ENCODE measurements around the gene DAPK2. TPM values are rescaled to one million over a fixed set of nuclear protein-coding genes. Genes with fewer than 3 reads are reported as not detected.

The DAPK2 gene
- total RNA-seq, 1 experiment from 2014 or later, result 1.4 TPM

DNA sequence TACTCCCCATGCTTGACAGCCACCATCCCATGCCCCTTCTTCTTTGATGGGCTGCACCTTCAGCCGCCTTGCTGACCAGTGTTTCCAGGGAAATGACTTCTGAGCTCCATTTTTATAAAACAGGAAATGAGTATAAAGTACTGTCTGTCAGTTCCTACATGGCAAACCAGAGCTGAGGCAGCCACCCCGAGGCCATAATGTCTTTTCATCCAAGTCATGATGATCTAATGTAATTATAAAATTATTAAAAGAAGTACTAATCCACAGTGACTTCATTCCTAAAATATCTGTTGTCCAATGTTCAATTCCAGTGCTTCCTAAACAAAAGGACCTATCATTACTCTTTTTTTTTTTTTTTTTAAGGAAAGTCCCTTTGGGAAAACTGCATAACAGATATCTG lies 137.3 kb downstream of the DAPK2 start:
- intact Hi-C loops (cut with micrococcal nuclease), result no loop called here
- no peak overlapping the region for H3K4me3 ChIP-seq (ENCODE audit: low read length)
- H3K9me3 ChIP-seq (ENCODE audit: low read length), result no peaks in the 10 kb centered on the region
- no peak overlapping the region for H3K9ac ChIP-seq (ENCODE audit: low read length)
- no peak overlapping the region for H3K4me2 ChIP-seq (ENCODE audit: low read length)
- BruUV-seq (replicated peaks), result no TSS peak
- no peaks in the 10 kb centered on the region for H3F3A ChIP-seq (ENCODE audit: low read length, unreplicated experiment)
- no peaks in the 10 kb centered on the region for H3K27me3 ChIP-seq (ENCODE audit: low read length)
- no peaks in the 10 kb centered on the region for H3K9me2 ChIP-seq (replicated peaks; ENCODE audit: low read length)
- H3K36me3 ChIP-seq (ENCODE audit: low read depth, low read length), result no peaks in the 10 kb centered on the region
- peaks cover 12% of the 10 kb centered on the region for H3K4me1 ChIP-seq (ENCODE audit: insufficient read depth, low read length)
- ChIA-PET POLR2A (ENCODE audit: unreplicated experiment) (interaction anchor here (0.6 kb wide), 1 partner anchor 781 kb away, joined by 3 read pairs; no protein-coding TSS in a partner anchor), CTCF (no interaction called here)
- no peaks in the 10 kb centered on the region for H3K79me2 ChIP-seq (ENCODE audit: low read length)
- DNase-seq (peak; percentile 48), ATAC-seq (peak; percentile 46)
- TF ChIP-seq EZH2 (IDR thresholded peaks at IDR 0.05; ENCODE audit: low read length, unreplicated experiment) (no peak), EZH2phosphoT487 (IDR thresholded peaks at IDR 0.05; ENCODE audit: borderline replicate concordance, low read length) (no peak)
- TF ChIP-seq, protein P1, sequence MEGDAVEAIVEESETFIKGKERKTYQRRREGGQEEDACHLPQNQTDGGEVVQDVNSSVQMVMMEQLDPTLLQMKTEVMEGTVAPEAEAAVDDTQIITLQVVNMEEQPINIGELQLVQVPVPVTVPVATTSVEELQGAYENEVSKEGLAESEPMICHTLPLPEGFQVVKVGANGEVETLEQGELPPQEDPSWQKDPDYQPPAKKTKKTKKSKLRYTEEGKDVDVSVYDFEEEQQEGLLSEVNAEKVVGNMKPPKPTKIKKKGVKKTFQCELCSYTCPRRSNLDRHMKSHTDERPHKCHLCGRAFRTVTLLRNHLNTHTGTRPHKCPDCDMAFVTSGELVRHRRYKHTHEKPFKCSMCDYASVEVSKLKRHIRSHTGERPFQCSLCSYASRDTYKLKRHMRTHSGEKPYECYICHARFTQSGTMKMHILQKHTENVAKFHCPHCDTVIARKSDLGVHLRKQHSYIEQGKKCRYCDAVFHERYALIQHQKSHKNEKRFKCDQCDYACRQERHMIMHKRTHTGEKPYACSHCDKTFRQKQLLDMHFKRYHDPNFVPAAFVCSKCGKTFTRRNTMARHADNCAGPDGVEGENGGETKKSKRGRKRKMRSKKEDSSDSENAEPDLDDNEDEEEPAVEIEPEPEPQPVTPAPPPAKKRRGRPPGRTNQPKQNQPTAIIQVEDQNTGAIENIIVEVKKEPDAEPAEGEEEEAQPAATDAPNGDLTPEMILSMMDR (conservative IDR thresholded peaks at IDR 0.05; ENCODE audit: low read depth, low read length), result no peak
- no peak overlapping the region for H3K27ac ChIP-seq (ENCODE audit: low read length)
- H4K20me1 ChIP-seq (ENCODE audit: low read length), result no peaks in the 10 kb centered on the region
- H2AFZ ChIP-seq (ENCODE audit: low read length), result peak overlapping the region; percentile 50; the same call in 1 of the 2 replicates

DNA sequence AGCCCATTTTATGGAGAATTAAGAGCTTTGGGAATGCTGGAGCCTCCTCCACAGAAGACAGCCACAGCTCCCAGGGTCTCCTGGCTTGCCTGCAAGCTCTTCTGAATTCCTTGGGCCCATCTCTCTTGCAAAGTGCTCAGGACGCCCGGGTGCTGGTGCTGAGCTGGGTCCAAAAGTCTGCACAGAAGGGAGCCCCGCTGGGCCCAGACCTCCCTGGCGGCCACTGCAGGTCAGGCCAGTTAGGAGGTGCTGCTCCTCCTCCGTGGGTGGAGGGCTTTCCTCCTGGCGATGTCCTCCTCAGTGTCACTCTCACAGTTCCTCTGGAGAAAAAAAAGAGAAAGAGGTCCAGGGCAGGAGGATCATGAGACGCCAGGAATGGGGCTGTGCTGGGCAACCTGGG lies 138.0 kb downstream of the DAPK2 start:
- H2AFZ ChIP-seq (ENCODE audit: low read length), result no peak overlapping the region
- H3K27me3 ChIP-seq (ENCODE audit: low read length), result no peaks in the 10 kb centered on the region
- H3K9me3 ChIP-seq (ENCODE audit: low read length), result no peaks in the 10 kb centered on the region
- ChIA-PET POLR2A (ENCODE audit: unreplicated experiment) (no interaction called here), CTCF (no interaction called here)
- H3K9ac ChIP-seq (ENCODE audit: low read length), result no peak overlapping the region
- intact Hi-C loops (cut with micrococcal nuclease), result no loop called here
- no peak overlapping the region for H3K27ac ChIP-seq (ENCODE audit: low read length)
- BruUV-seq (replicated peaks), result no TSS peak
- peaks cover 12% of the 10 kb centered on the region for H3K4me1 ChIP-seq (ENCODE audit: insufficient read depth, low read length)
- no peaks in the 10 kb centered on the region for H3K79me2 ChIP-seq (ENCODE audit: low read length)
- ATAC-seq (no peak), DNase-seq (no peak)
- no peak overlapping the region for H3K4me3 ChIP-seq (ENCODE audit: low read length)
- TF ChIP-seq EZH2phosphoT487 (IDR thresholded peaks at IDR 0.05; ENCODE audit: borderline replicate concordance, low read length) (no peak), EZH2 (IDR thresholded peaks at IDR 0.05; ENCODE audit: low read length, unreplicated experiment) (no peak)
- TF ChIP-seq, protein P1 (conservative IDR thresholded peaks at IDR 0.05; ENCODE audit: low read depth, low read length), result no peak
- H4K20me1 ChIP-seq (ENCODE audit: low read length), result no peaks in the 10 kb centered on the region
- H3F3A ChIP-seq (ENCODE audit: low read length, unreplicated experiment), result no peaks in the 10 kb centered on the region
- no peaks in the 10 kb centered on the region for H3K9me2 ChIP-seq (replicated peaks; ENCODE audit: low read length)
- no peaks in the 10 kb centered on the region for H3K36me3 ChIP-seq (ENCODE audit: low read depth, low read length)
- no peak overlapping the region for H3K4me2 ChIP-seq (ENCODE audit: low read length)

DNA sequence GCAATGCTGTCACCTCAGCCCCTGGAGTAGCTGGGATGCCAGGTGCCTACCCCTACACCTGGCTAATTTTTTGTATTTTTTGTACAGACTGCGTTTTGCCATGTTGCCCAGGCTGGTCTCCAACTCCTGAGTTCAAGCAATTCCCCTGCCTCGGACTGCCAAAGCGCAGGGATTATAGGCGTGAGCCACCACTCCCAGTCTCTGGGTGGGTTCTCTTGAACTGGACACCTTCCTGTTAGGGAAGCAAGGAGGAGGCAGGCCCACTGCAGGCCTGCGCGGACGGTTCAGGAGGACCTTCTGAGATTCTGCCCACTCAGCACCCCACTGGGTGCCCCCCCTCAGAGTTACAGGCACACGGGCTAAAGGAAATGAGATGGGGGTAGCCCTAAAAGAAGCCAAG lies 138.8 kb downstream of the DAPK2 start:
- no peak for ATAC-seq

More for the DNA sequence above, 138.8 kb downstream of the DAPK2 start:
- H3F3A ChIP-seq (ENCODE audit: low read length, unreplicated experiment), result no peaks in the 10 kb centered on the region
- TF ChIP-seq EZH2 (IDR thresholded peaks at IDR 0.05; ENCODE audit: low read length, unreplicated experiment) (no peak), EZH2phosphoT487 (IDR thresholded peaks at IDR 0.05; ENCODE audit: borderline replicate concordance, low read length) (no peak)
- TF ChIP-seq, protein P1 (conservative IDR thresholded peaks at IDR 0.05; ENCODE audit: low read depth, low read length), result no peak
- H3K4me3 ChIP-seq (ENCODE audit: low read length), result no peak overlapping the region
- H3K4me2 ChIP-seq (ENCODE audit: low read length), result no peak overlapping the region
- CTCF ChIA-PET, result no interaction called here
- POLR2A ChIA-PET (ENCODE audit: unreplicated experiment), result no interaction called here
- H3K27me3 ChIP-seq (ENCODE audit: low read length), result no peaks in the 10 kb centered on the region
- no peaks in the 10 kb centered on the region for H3K79me2 ChIP-seq (ENCODE audit: low read length)
- H4K20me1 ChIP-seq (ENCODE audit: low read length), result no peaks in the 10 kb centered on the region
- BruUV-seq (replicated peaks), result no TSS peak
- H3K36me3 ChIP-seq (ENCODE audit: low read depth, low read length), result no peaks in the 10 kb centered on the region
- no peaks in the 10 kb centered on the region for H3K9me3 ChIP-seq (ENCODE audit: low read length)
- DNase-seq, result no peak
- H2AFZ ChIP-seq (ENCODE audit: low read length), result no peak overlapping the region
- peaks cover 12% of the 10 kb centered on the region for H3K4me1 ChIP-seq (ENCODE audit: insufficient read depth, low read length)
- intact Hi-C loops (cut with micrococcal nuclease), result no loop called here
- no peaks in the 10 kb centered on the region for H3K9me2 ChIP-seq (replicated peaks; ENCODE audit: low read length)
- H3K9ac ChIP-seq (ENCODE audit: low read length), result no peak overlapping the region
- H3K27ac ChIP-seq (ENCODE audit: low read length), result no peak overlapping the region
